Panc1 (cell line): ENCODE data around the gene POLR2F. TPM values are rescaled to one million over a fixed set of nuclear protein-coding genes. Genes with fewer than 3 reads are reported as not detected.

Experiments used
- ATAC-seq: fragments of 200-7000 bp; cut with Tn5 transposase; 2 replicates; pipeline ENCODE4 v1.9.1; 2020; ENCODE audit warnings: mild to moderate bottlenecking, moderate library complexity
- BruUV-seq: library from RNA; stranded (reverse); fragments of 400-500 nt; replicated peaks from 2 replicates; lab custom pipeline; 2021; lab: Mats Ljungman, UMichigan
- CTCF ChIA-PET: fragments of 300-600 bp; sonication (Branson Sonifier 250); formaldehyde crosslinking; loops from one replicate; lab custom pipeline; 2022; ENCODE audit warnings: antibody characterized with exemption; lab: Charles Lee
- POLR2A ChIA-PET: fragments of 300-600 bp; sonication (Branson Sonifier 250); formaldehyde crosslinking; loops from one replicate; lab custom pipeline; 2022; ENCODE audit warnings: antibody characterized with exemption; lab: Charles Lee
- DNase-seq: peaks from one replicate; pipeline ENCODE4 v3.0.0-alpha.2; 2010; ENCODE audit warnings: low read depth, low spot score
- H3K27ac ChIP-seq: 2 replicates; pipeline ENCODE4 v1.5.1; 2011; ENCODE audit warnings: mild to moderate bottlenecking, low read length, inconsistent platforms
- H3K27me3 ChIP-seq: fragments of 200-500 bp; sonication (Bioruptor generic); 2 replicates; pipeline ENCODE4 v1.6.0; 2014; ENCODE audit warnings: low read length, inconsistent platforms; ENCODE audit not compliant: control insufficient read depth, insufficient read depth
- H3K36me3 ChIP-seq: fragments of 200-500 bp; sonication (Bioruptor generic); 2 replicates; pipeline ENCODE4 v1.5.1; 2014; ENCODE audit warnings: inconsistent platforms, mild to moderate bottlenecking, low read length, moderate library complexity; ENCODE audit not compliant: control insufficient read depth, insufficient read depth
- H3K4me1 ChIP-seq: 2 replicates; pipeline ENCODE4 v1.5.1; 2011; ENCODE audit warnings: inconsistent platforms, mild to moderate bottlenecking, low read length, moderate library complexity; ENCODE audit not compliant: control insufficient read depth, insufficient read depth
- H3K4me3 ChIP-seq, 2 experiments: 2 replicates each; pipeline ENCODE4 v1.5.1; 2011 to 2012; ENCODE audit warnings: low read depth in 2 of 2, low read length in 2 of 2, mild to moderate bottlenecking in 2 of 2, inconsistent platforms in 1 of 2, moderate library complexity in 1 of 2
- H3K9me3 ChIP-seq: fragments of 200-500 bp; sonication (Bioruptor generic); 2 replicates; pipeline ENCODE4 v1.5.1; 2014; ENCODE audit warnings: low read depth, mild to moderate bottlenecking, inconsistent platforms, low read length, moderate library complexity; ENCODE audit not compliant: control insufficient read depth, insufficient read depth
- CTCF ChIP-seq: fragments of 450-650 bp; IDR thresholded peaks from 2 replicates; pipeline ENCODE4 v1.5.1; 2017; ENCODE audit warnings: mild to moderate bottlenecking
- POLR2AphosphoS5 ChIP-seq: IDR thresholded peaks from 2 replicates; pipeline ENCODE4 v1.6.1; 2012; ENCODE audit warnings: mild to moderate bottlenecking, low read depth, low read length, moderate library complexity
- REST ChIP-seq, 2 experiments: IDR thresholded peaks; 2 replicates each; pipeline ENCODE4 v1.6.1; 2011 to 2012; ENCODE audit warnings: low read depth in 2 of 2, control low read depth in 1 of 2, low read length in 1 of 2, mild to moderate bottlenecking in 1 of 2, moderate library complexity in 1 of 2; ENCODE audit not compliant: insufficient read depth in 1 of 2
- SIN3A ChIP-seq: IDR thresholded peaks from 2 replicates; pipeline ENCODE4 v1.6.1; 2012; ENCODE audit warnings: low read depth, mild to moderate bottlenecking, low read length, moderate library complexity, borderline replicate concordance; ENCODE audit not compliant: insufficient read depth
- TCF7L2 ChIP-seq: IDR thresholded peaks from 2 replicates; pipeline ENCODE4 v1.6.1; 2011; ENCODE audit warnings: mild to moderate bottlenecking, low read depth, low read length, inconsistent platforms
- in situ Hi-C: cut with HindIII; loops from 2 replicates; pipeline ENCODE4 v1.10.0; 2016; ENCODE audit warnings: low sequenced_read_pairs, low pct_unique_long_range_greater_than_20kb
- intact Hi-C: fragments of 100-400 bp; cut with micrococcal nuclease; formaldehyde crosslinking; loops from one replicate; pipeline ENCODE4 v1.10.0; 2022; ENCODE audit not compliant: unreplicated experiment
- total RNA-seq: library from RNA; stranded (reverse); gene quantifications from one replicate; pipeline ENCODE4 v1.2.1, GENCODE V29; 2021; ENCODE audit not compliant: unreplicated experiment

The POLR2F gene
- total RNA-seq, 1 experiment from 2014 or later = 89.7 TPM

GRCh38 chr22:37970864-37971263 lies 17.4 kb downstream of the POLR2F start:
- ChIA-PET CTCF (no interaction called here), POLR2A (interaction anchor here (0.6 to 0.8 kb wide), 2 partner anchors 16 to 41 kb away, joined by 3 to 8 read pairs; no protein-coding TSS in a partner anchor)
- in situ Hi-C loops (no loop called here), intact Hi-C loops (no loop called here)
- no TSS peak for BruUV-seq
- DNase-seq (no peak), ATAC-seq (no peak)
- Histone ChIP-seq H3K9me3 (no peaks in the 10 kb centered on the region), H3K4me1 (no peaks in the 10 kb centered on the region), H3K4me3 (no peak overlapping the region), H3K27ac (no peak overlapping the region), H3K36me3 (no peaks in the 10 kb centered on the region), H3K27me3 (no peaks in the 10 kb centered on the region)
- no peak for TF ChIP-seq CTCF
- TF ChIP-seq SIN3A = no peak
- no peak for TF ChIP-seq POLR2AphosphoS5
- no peak for TF ChIP-seq REST (IDR thresholded peaks at IDR 0.05; ENCODE audit: insufficient read depth in 1 of 2, low read depth in 2 of 2, low read length in 1 of 2)
- no peak for TF ChIP-seq TCF7L2

- H3K27me3 ChIP-seq = no peaks in the 10 kb centered on the region
- no peaks in the 10 kb centered on the region for H3K36me3 ChIP-seq
- no peak overlapping the region for H3K27ac ChIP-seq
- ChIA-PET CTCF (interaction anchor here (0.6 kb wide), 1 partner anchor 132 kb away, joined by 3 read pairs; no protein-coding TSS in a partner anchor), POLR2A (no interaction called here)
- ATAC-seq (no peak), DNase-seq (no peak)
- no peaks in the 10 kb centered on the region for H3K9me3 ChIP-seq
- H3K4me3 ChIP-seq = no peak overlapping the region
- intact Hi-C loops (no loop called here), in situ Hi-C loops (no loop called here)
- no peaks in the 10 kb centered on the region for H3K4me1 ChIP-seq
- TF ChIP-seq POLR2AphosphoS5 (no peak), CTCF (no peak), SIN3A (no peak), TCF7L2 (no peak), REST (IDR thresholded peaks at IDR 0.05; ENCODE audit: insufficient read depth in 1 of 2, low read depth in 2 of 2, low read length in 1 of 2) (no peak)
- BruUV-seq = no TSS peak
Measured at GRCh38 chr22:37971475-37972434, 18.3 kb downstream of the POLR2F start.
